Ascending aorta (tissue), 2 donors: Measurements from ENCODE around the gene CTSD. TPM values are rescaled to one million over a fixed set of nuclear protein-coding genes. Genes with fewer than 3 reads are reported as not detected.
A peak's percentile ranks its signal among the peaks of the same experiment; 100 is the strongest.

ENCODE experiments used
- DNase-seq, 2 donors: peaks; one replicate each; pipeline ENCODE4 v3.0.0-alpha.2; 2019; ENCODE audit warnings: low spot score in 2 of 2
- H3K27ac ChIP-seq, 2 donors: fragments of 200-600 bp; sonication (generic); one replicate each; pipeline ENCODE4 v1.5.1; 2016 to 2017; ENCODE audit warnings: mild to moderate bottlenecking in 1 of 2
- H3K27me3 ChIP-seq: fragments of 200-600 bp; sonication (generic); one replicate; pipeline ENCODE4 v1.5.1; 2017
- H3K36me3 ChIP-seq, 2 donors: fragments of 200-600 bp; sonication (generic); one replicate each; pipeline ENCODE4 v1.5.1; 2016
- H3K4me1 ChIP-seq, 2 donors: fragments of 200-600 bp; sonication (generic); one replicate each; pipeline ENCODE4 v1.5.1; 2016 to 2017; ENCODE audit warnings: mild to moderate bottlenecking in 1 of 2
- H3K4me3 ChIP-seq, 2 donors: fragments of 200-600 bp; sonication (generic); one replicate each; pipeline ENCODE4 v1.5.1; 2016 to 2017; ENCODE audit warnings: mild to moderate bottlenecking in 1 of 2
- H3K9me3 ChIP-seq, 2 donors: fragments of 200-600 bp; sonication (generic); one replicate each; pipeline ENCODE4 v1.5.1; 2016
- intact Hi-C: fragments of 100-400 bp; cut with DNase I; formaldehyde crosslinking; loops from one replicate; pipeline ENCODE4 v1.15.1; 2023
- total RNA-seq: library from RNA; depleted of rRNA; stranded (reverse); fragments of >200 nt; gene quantifications from one replicate; pipeline ENCODE4 v1.1.0, GENCODE V29; 2016
- TF ChIP-seq, protein P1 (sequence below), 3 experiments: fragments of 200-600 bp in 2 of 3; fragments of 450-650 bp in 1 of 3; sonication (generic) in 2 of 3; IDR thresholded peaks; one replicate each; pipeline ENCODE4 v1.5.1; 2016 to 2019; ENCODE audit warnings: antibody characterized with exemption in 3 of 3, mild to moderate bottlenecking in 1 of 3, moderate library complexity in 1 of 3

CTSD gene
- total RNA-seq, 1 donor from 2014 or later = 777 TPM

GRCh38 chr11:1755692-1756561 lies 7.8 kb downstream of the CTSD start:
- DNase-seq = no peak
- Histone ChIP-seq H3K27ac (peak overlapping the region; percentile 14 to 21), H3K4me1 (peaks cover 20 to 25% of the 10 kb centered on the region in 2 donors), H3K27me3 (no peaks in the 10 kb centered on the region), H3K4me3 (no peak overlapping the region), H3K9me3 (no peaks in the 10 kb centered on the region), H3K36me3 (peaks cover 70 to 75% of the 10 kb centered on the region in 2 donors)
- intact Hi-C loops = no loop called here
- TF ChIP-seq, protein P1, sequence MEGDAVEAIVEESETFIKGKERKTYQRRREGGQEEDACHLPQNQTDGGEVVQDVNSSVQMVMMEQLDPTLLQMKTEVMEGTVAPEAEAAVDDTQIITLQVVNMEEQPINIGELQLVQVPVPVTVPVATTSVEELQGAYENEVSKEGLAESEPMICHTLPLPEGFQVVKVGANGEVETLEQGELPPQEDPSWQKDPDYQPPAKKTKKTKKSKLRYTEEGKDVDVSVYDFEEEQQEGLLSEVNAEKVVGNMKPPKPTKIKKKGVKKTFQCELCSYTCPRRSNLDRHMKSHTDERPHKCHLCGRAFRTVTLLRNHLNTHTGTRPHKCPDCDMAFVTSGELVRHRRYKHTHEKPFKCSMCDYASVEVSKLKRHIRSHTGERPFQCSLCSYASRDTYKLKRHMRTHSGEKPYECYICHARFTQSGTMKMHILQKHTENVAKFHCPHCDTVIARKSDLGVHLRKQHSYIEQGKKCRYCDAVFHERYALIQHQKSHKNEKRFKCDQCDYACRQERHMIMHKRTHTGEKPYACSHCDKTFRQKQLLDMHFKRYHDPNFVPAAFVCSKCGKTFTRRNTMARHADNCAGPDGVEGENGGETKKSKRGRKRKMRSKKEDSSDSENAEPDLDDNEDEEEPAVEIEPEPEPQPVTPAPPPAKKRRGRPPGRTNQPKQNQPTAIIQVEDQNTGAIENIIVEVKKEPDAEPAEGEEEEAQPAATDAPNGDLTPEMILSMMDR (IDR thresholded peaks at IDR 0.05) = no peak

DNA sequence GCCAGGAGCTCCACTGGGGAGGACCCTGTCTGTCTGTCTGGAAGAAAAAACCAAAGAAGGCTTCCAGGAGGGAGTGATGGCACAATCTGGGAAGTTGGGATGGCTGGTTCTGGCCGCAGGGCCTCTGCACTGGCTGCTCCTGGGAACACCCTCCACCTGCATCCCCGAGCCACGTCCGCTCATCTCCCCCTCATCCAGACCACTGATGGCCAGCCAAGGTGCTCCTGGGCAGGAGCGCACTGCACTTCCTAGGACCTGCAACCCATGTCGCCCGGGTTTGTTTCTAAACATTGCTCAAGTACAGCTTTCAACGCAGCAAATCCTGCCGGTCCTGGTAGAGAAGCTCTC lies 8.4 kb downstream of the CTSD start:
- Histone ChIP-seq H3K27me3 (no peaks in the 10 kb centered on the region), H3K36me3 (peaks cover 70 to 75% of the 10 kb centered on the region in 2 donors), H3K4me1 (peaks cover 17 to 25% of the 10 kb centered on the region in 2 donors), H3K4me3 (no peak overlapping the region), H3K9me3 (no peaks in the 10 kb centered on the region), H3K27ac (peak overlapping the region in 1 of 2 donors; percentile 17)
- intact Hi-C loops = no loop called here
- TF ChIP-seq, protein P1 (IDR thresholded peaks at IDR 0.05) = no peak
- no peak for DNase-seq

- H3K4me1 ChIP-seq = peaks cover 12 to 23% of the 10 kb centered on the region in 2 donors
- H3K27me3 ChIP-seq = no peaks in the 10 kb centered on the region
- no peak for DNase-seq
- H3K27ac ChIP-seq = peak overlapping the region in 1 of 2 donors; percentile 17
- H3K36me3 ChIP-seq = peaks cover 64 to 70% of the 10 kb centered on the region in 2 donors
- H3K4me3 ChIP-seq = no peak overlapping the region
- TF ChIP-seq, protein P1 (IDR thresholded peaks at IDR 0.05) = no peak
- intact Hi-C loops = loop anchor here (5.0 kb wide), 2 partner anchors 123 to 207 kb away; no protein-coding TSS in a partner anchor
- H3K9me3 ChIP-seq = no peaks in the 10 kb centered on the region
Observed at GRCh38 chr11:1754376-1755150, 9.2 kb downstream of the CTSD start.

GRCh38 chr11:1753929-1754305 lies 9.8 kb downstream of the CTSD start:
- Histone ChIP-seq H3K4me1 (peaks cover 10 to 24% of the 10 kb centered on the region in 2 donors), H3K4me3 (no peak overlapping the region), H3K36me3 (peaks cover 57 to 64% of the 10 kb centered on the region in 2 donors), H3K27ac (no peak overlapping the region), H3K27me3 (no peaks in the 10 kb centered on the region), H3K9me3 (no peaks in the 10 kb centered on the region)
- TF ChIP-seq, protein P1 (IDR thresholded peaks at IDR 0.05) = no peak
- intact Hi-C loops = loop anchor here (5.0 kb wide), 2 partner anchors 123 to 207 kb away; no protein-coding TSS in a partner anchor
- DNase-seq = no peak

GRCh38 chr11:1753229-1753928 lies 10.3 kb downstream of the CTSD start:
- Histone ChIP-seq H3K36me3 (peaks cover 57 to 58% of the 10 kb centered on the region in 2 donors), H3K4me1 (peaks cover 10 to 26% of the 10 kb centered on the region in 2 donors)

More at GRCh38 chr11:1753229-1753928, 10.3 kb downstream of the CTSD start:
- no peaks in the 10 kb centered on the region for H3K9me3 ChIP-seq
- peak overlapping the region; percentile 96 to 97 for H3K27ac ChIP-seq
- no peak overlapping the region for H3K4me3 ChIP-seq
- peak in 1 of 2 donors; percentile 63 for DNase-seq
- H3K27me3 ChIP-seq = no peaks in the 10 kb centered on the region
- TF ChIP-seq, protein P1 (IDR thresholded peaks at IDR 0.05) = no peak
- intact Hi-C loops = loop anchor here (5.0 kb wide), 2 partner anchors 124 to 206 kb away; no protein-coding TSS in a partner anchor
